ENCODE results near the gene MELTF. TPM values are rescaled to one million over a fixed set of nuclear protein-coding genes. Genes with fewer than 3 reads are reported as not detected.

MELTF gene
- total RNA-seq, 5 donors from 2014 or later (not counting 1 experiment from before 2014, with no cell fraction given), result 1.2 to 2.6 (median 1.6) TPM

GRCh38 chr3:196990601-196991007 is 39.0 kb downstream of the MELTF start:
- DNase-seq (no peak), ATAC-seq (replicated peaks in 1 of 4) (no peak)
- ChIA-PET POLR2A (no interaction called here), CTCF (no interaction called here)
- no peaks in the 10 kb centered on the region for H3K4me1 ChIP-seq (ENCODE audit: control insufficient read depth in 1 of 2, extremely low read depth in 1 of 2, insufficient read depth in 2 of 2, low read length in 2 of 2)
- no peak overlapping the region for H3K4me3 ChIP-seq (ENCODE audit: control insufficient read depth in 1 of 2, extremely low read depth in 1 of 2, low read length in 1 of 2)
- no peaks in the 10 kb centered on the region for H3K36me3 ChIP-seq (ENCODE audit: control insufficient read depth in 2 of 2, extremely low read depth in 1 of 2, insufficient read depth in 1 of 2, low read length in 1 of 2)
- WGBS (ENCODE audit: insufficient coverage), result 90% methylated on average over 10 of the region's 10 CpGs
- H3K27ac ChIP-seq (ENCODE audit: low read length), result no peak overlapping the region
- H3K9me3 ChIP-seq, result no peaks in the 10 kb centered on the region
- Mint-ChIP-seq H3K36me3 (no peaks in the 10 kb centered on the region), H3K9me3 (no peaks in the 10 kb centered on the region), H3K4me1 (no peaks in the 10 kb centered on the region), H3K4me3 (no peak overlapping the region), H3K27me3 (peaks cover 4 to 6% of the 10 kb centered on the region in 2 donors), H3K27ac (no peak overlapping the region)
- peaks cover 0 to 27% of the 10 kb centered on the region in 2 experiments for H3K27me3 ChIP-seq (replicated peaks in 1 of 2; ENCODE audit: control insufficient read depth in 2 of 2, extremely low read depth in 1 of 2, insufficient read depth in 2 of 2, low read length in 1 of 2)

GRCh38 chr3:196989721-196990262 is 39.8 kb downstream of the MELTF start:
- H3K36me3 Mint-ChIP-seq, result no peaks in the 10 kb centered on the region
- Histone ChIP-seq H3K27ac (ENCODE audit: low read length) (no peak overlapping the region), H3K36me3 (ENCODE audit: control insufficient read depth in 2 of 2, extremely low read depth in 1 of 2, insufficient read depth in 1 of 2, low read length in 1 of 2) (no peaks in the 10 kb centered on the region), H3K4me3 (ENCODE audit: control insufficient read depth in 1 of 2, extremely low read depth in 1 of 2, low read length in 1 of 2) (no peak overlapping the region), H3K27me3 (replicated peaks in 1 of 2; ENCODE audit: control insufficient read depth in 2 of 2, extremely low read depth in 1 of 2, insufficient read depth in 2 of 2, low read length in 1 of 2) (peaks cover 0 to 27% of the 10 kb centered on the region in 2 experiments), H3K4me1 (ENCODE audit: control insufficient read depth in 1 of 2, extremely low read depth in 1 of 2, insufficient read depth in 2 of 2, low read length in 2 of 2) (no peaks in the 10 kb centered on the region), H3K9me3 (no peaks in the 10 kb centered on the region)
- no peaks in the 10 kb centered on the region for H3K4me1 Mint-ChIP-seq
- ATAC-seq (replicated peaks in 1 of 4) (no peak), DNase-seq (no peak)
- 91% methylated on average over 16 of the region's 19 CpGs for WGBS (ENCODE audit: insufficient coverage)
- no peak overlapping the region for H3K4me3 Mint-ChIP-seq
- peaks cover 6 to 8% of the 10 kb centered on the region in 2 donors for H3K27me3 Mint-ChIP-seq
- no peak overlapping the region for H3K27ac Mint-ChIP-seq
- ChIA-PET CTCF (no interaction called here), POLR2A (no interaction called here)
- no peaks in the 10 kb centered on the region for H3K9me3 Mint-ChIP-seq

GRCh38 chr3:196988241-196989029 is 41.2 kb downstream of the MELTF start:
- H3K27ac Mint-ChIP-seq, result no peak overlapping the region
- peaks cover 8 to 12% of the 10 kb centered on the region in 2 donors for H3K27me3 Mint-ChIP-seq
- H3K36me3 Mint-ChIP-seq, result no peaks in the 10 kb centered on the region
- POLR2A ChIA-PET, result no interaction called here
- ATAC-seq (replicated peaks in 1 of 4) (no peak), DNase-seq (no peak)
- CTCF ChIA-PET, result no interaction called here
- Histone ChIP-seq H3K27me3 (replicated peaks in 1 of 2; ENCODE audit: control insufficient read depth in 2 of 2, extremely low read depth in 1 of 2, insufficient read depth in 2 of 2, low read length in 1 of 2) (peaks cover 0 to 27% of the 10 kb centered on the region in 2 experiments), H3K27ac (ENCODE audit: low read length) (no peak overlapping the region), H3K4me3 (ENCODE audit: control insufficient read depth in 1 of 2, extremely low read depth in 1 of 2, low read length in 1 of 2) (no peak overlapping the region), H3K36me3 (ENCODE audit: control insufficient read depth in 2 of 2, extremely low read depth in 1 of 2, insufficient read depth in 1 of 2, low read length in 1 of 2) (no peaks in the 10 kb centered on the region), H3K9me3 (no peaks in the 10 kb centered on the region), H3K4me1 (ENCODE audit: control insufficient read depth in 1 of 2, extremely low read depth in 1 of 2, insufficient read depth in 2 of 2, low read length in 2 of 2) (no peaks in the 10 kb centered on the region)
- no peak overlapping the region for H3K4me3 Mint-ChIP-seq
- WGBS (ENCODE audit: insufficient coverage), result 80% methylated on average over 6 of the region's 12 CpGs
- H3K4me1 Mint-ChIP-seq, result no peaks in the 10 kb centered on the region
- peaks cover under 1 to 3% (median 2%) of the 10 kb centered on the region in 3 donors for H3K9me3 Mint-ChIP-seq

GRCh38 chr3:196987022-196987421 is 42.6 kb downstream of the MELTF start:
- H3K4me1 Mint-ChIP-seq, result no peaks in the 10 kb centered on the region
- ChIA-PET CTCF (interaction anchor here in 1 of 2 donors (0.5 kb wide), 1 partner anchor 120 kb away, joined by 4 read pairs; no protein-coding TSS in a partner anchor), POLR2A (no interaction called here)
- H3K27ac Mint-ChIP-seq, result no peak overlapping the region
- peaks cover 8 to 12% of the 10 kb centered on the region in 2 donors for H3K27me3 Mint-ChIP-seq
- H3K36me3 Mint-ChIP-seq, result no peaks in the 10 kb centered on the region
- ATAC-seq (replicated peaks in 1 of 4) (no peak), DNase-seq (no peak)
- 78% methylated on average over 8 of the region's 10 CpGs for WGBS (ENCODE audit: insufficient coverage)
- Histone ChIP-seq H3K27ac (ENCODE audit: low read length) (no peak overlapping the region), H3K27me3 (replicated peaks in 1 of 2; ENCODE audit: control insufficient read depth in 2 of 2, extremely low read depth in 1 of 2, insufficient read depth in 2 of 2, low read length in 1 of 2) (peaks cover 0 to 30% of the 10 kb centered on the region in 2 experiments), H3K4me3 (ENCODE audit: control insufficient read depth in 1 of 2, extremely low read depth in 1 of 2, low read length in 1 of 2) (no peak overlapping the region), H3K4me1 (ENCODE audit: control insufficient read depth in 1 of 2, extremely low read depth in 1 of 2, insufficient read depth in 2 of 2, low read length in 2 of 2) (no peaks in the 10 kb centered on the region), H3K36me3 (ENCODE audit: control insufficient read depth in 2 of 2, extremely low read depth in 1 of 2, insufficient read depth in 1 of 2, low read length in 1 of 2) (no peaks in the 10 kb centered on the region), H3K9me3 (no peaks in the 10 kb centered on the region)
- peaks cover 5 to 8% (median 7%) of the 10 kb centered on the region in 3 donors for H3K9me3 Mint-ChIP-seq
- H3K4me3 Mint-ChIP-seq, result no peak overlapping the region

- Mint-ChIP-seq H3K4me3 (no peak overlapping the region), H3K27ac (no peak overlapping the region), H3K36me3 (no peaks in the 10 kb centered on the region), H3K27me3 (peaks cover 8 to 12% of the 10 kb centered on the region in 2 donors), H3K9me3 (peaks cover 5 to 8% (median 7%) of the 10 kb centered on the region in 3 donors), H3K4me1 (no peaks in the 10 kb centered on the region)
- Histone ChIP-seq H3K27me3 (replicated peaks in 1 of 2; ENCODE audit: control insufficient read depth in 2 of 2, extremely low read depth in 1 of 2, insufficient read depth in 2 of 2, low read length in 1 of 2) (peaks cover 0 to 30% of the 10 kb centered on the region in 2 experiments), H3K9me3 (no peaks in the 10 kb centered on the region), H3K36me3 (ENCODE audit: control insufficient read depth in 2 of 2, extremely low read depth in 1 of 2, insufficient read depth in 1 of 2, low read length in 1 of 2) (no peaks in the 10 kb centered on the region), H3K27ac (ENCODE audit: low read length) (no peak overlapping the region), H3K4me3 (ENCODE audit: control insufficient read depth in 1 of 2, extremely low read depth in 1 of 2, low read length in 1 of 2) (no peak overlapping the region), H3K4me1 (ENCODE audit: control insufficient read depth in 1 of 2, extremely low read depth in 1 of 2, insufficient read depth in 2 of 2, low read length in 2 of 2) (no peaks in the 10 kb centered on the region)
- ATAC-seq (replicated peaks in 1 of 4) (no peak), DNase-seq (no peak)
- POLR2A ChIA-PET, result no interaction called here
- WGBS (ENCODE audit: insufficient coverage), result 91% methylated on average over 5 of the region's 9 CpGs
- CTCF ChIA-PET, result interaction anchor here in 1 of 2 donors (0.5 kb wide), 1 partner anchor 119 kb away, joined by 4 read pairs; no protein-coding TSS in a partner anchor
Observed at GRCh38 chr3:196985954-196986885, 43.4 kb downstream of the MELTF start.

GRCh38 chr3:196985298-196985697 is 44.3 kb downstream of the MELTF start:
- no peak overlapping the region for H3K27ac ChIP-seq (ENCODE audit: low read length)
- Mint-ChIP-seq H3K36me3 (no peaks in the 10 kb centered on the region), H3K9me3 (peaks cover 5 to 8% (median 7%) of the 10 kb centered on the region in 3 donors), H3K27me3 (peaks cover 8 to 12% of the 10 kb centered on the region in 2 donors), H3K4me3 (no peak overlapping the region), H3K27ac (no peak overlapping the region), H3K4me1 (no peaks in the 10 kb centered on the region)
- DNase-seq, result no peak
- no peak for ATAC-seq (replicated peaks in 1 of 4)
- no peaks in the 10 kb centered on the region for H3K4me1 ChIP-seq (ENCODE audit: control insufficient read depth in 1 of 2, extremely low read depth in 1 of 2, insufficient read depth in 2 of 2, low read length in 2 of 2)
- ChIA-PET CTCF (no interaction called here), POLR2A (no interaction called here)
- WGBS (ENCODE audit: insufficient coverage), result 90% methylated on average over 6 of the region's 6 CpGs
- H3K4me3 ChIP-seq (ENCODE audit: control insufficient read depth in 1 of 2, extremely low read depth in 1 of 2, low read length in 1 of 2), result no peak overlapping the region
- no peaks in the 10 kb centered on the region for H3K36me3 ChIP-seq (ENCODE audit: control insufficient read depth in 2 of 2, extremely low read depth in 1 of 2, insufficient read depth in 1 of 2, low read length in 1 of 2)
- H3K27me3 ChIP-seq (replicated peaks in 1 of 2; ENCODE audit: control insufficient read depth in 2 of 2, extremely low read depth in 1 of 2, insufficient read depth in 2 of 2, low read length in 1 of 2), result peaks cover 0 to 30% of the 10 kb centered on the region in 2 experiments
- no peaks in the 10 kb centered on the region for H3K9me3 ChIP-seq
